HFFc6 (cell line): ENCODE measurements around the gene TRPV2. TPM values are rescaled to one million over a fixed set of nuclear protein-coding genes. Genes with fewer than 3 reads are reported as not detected.
A peak's percentile ranks its signal among the peaks of the same experiment; 100 is the strongest.

Experiments
- DNase-seq: peaks from one replicate; pipeline ENCODE4 v3.0.0-alpha.2; 2018
- H3K27ac Mint-ChIP-seq: 2 replicates; pipeline ENCODE4 v1.8.0; 2020; ENCODE audit warnings: mild to moderate bottlenecking, mixed read lengths
- H3K27me3 Mint-ChIP-seq: 2 replicates; pipeline ENCODE4 v1.8.0; 2021; ENCODE audit warnings: mild to moderate bottlenecking, moderate library complexity, mixed read lengths; ENCODE audit not compliant: insufficient read depth
- H3K36me3 Mint-ChIP-seq: 2 replicates; pipeline ENCODE4 v1.8.0; 2021; ENCODE audit warnings: low read depth, mixed read lengths
- H3K4me1 Mint-ChIP-seq: 2 replicates; pipeline ENCODE4 v1.8.0; 2020; ENCODE audit warnings: low read depth, mixed read lengths
- H3K4me3 Mint-ChIP-seq: 2 replicates; pipeline ENCODE4 v1.8.0; 2020; ENCODE audit warnings: mild to moderate bottlenecking, moderate library complexity, mixed read lengths
- H3K9me3 Mint-ChIP-seq: 2 replicates; pipeline ENCODE4 v1.8.0; 2020; ENCODE audit warnings: mild to moderate bottlenecking, mixed read lengths
- total RNA-seq, 6 experiments: library from RNA; stranded (reverse); fragmentation: NEBNext Ultra II Directional; extraction: Animal tissue kit (Norgen Biotek cat#: 25700); gene quantifications; 2 replicates in 1 of 6; 3 replicates in 5 of 6; pipeline ENCODE4 v1.2.3, GENCODE V29; 2021
- TF ChIP-seq, protein P1 (sequence below): fragments of 200-600 bp; sonication (generic); IDR thresholded peaks from 2 replicates; pipeline ENCODE4 v1.5.0; 2021; ENCODE audit warnings: antibody characterized with exemption, mild to moderate bottlenecking

The TRPV2 gene
- total RNA-seq, 6 experiments from 2014 or later: 2.9 to 19.5 (median 18.1) TPM

DNA sequence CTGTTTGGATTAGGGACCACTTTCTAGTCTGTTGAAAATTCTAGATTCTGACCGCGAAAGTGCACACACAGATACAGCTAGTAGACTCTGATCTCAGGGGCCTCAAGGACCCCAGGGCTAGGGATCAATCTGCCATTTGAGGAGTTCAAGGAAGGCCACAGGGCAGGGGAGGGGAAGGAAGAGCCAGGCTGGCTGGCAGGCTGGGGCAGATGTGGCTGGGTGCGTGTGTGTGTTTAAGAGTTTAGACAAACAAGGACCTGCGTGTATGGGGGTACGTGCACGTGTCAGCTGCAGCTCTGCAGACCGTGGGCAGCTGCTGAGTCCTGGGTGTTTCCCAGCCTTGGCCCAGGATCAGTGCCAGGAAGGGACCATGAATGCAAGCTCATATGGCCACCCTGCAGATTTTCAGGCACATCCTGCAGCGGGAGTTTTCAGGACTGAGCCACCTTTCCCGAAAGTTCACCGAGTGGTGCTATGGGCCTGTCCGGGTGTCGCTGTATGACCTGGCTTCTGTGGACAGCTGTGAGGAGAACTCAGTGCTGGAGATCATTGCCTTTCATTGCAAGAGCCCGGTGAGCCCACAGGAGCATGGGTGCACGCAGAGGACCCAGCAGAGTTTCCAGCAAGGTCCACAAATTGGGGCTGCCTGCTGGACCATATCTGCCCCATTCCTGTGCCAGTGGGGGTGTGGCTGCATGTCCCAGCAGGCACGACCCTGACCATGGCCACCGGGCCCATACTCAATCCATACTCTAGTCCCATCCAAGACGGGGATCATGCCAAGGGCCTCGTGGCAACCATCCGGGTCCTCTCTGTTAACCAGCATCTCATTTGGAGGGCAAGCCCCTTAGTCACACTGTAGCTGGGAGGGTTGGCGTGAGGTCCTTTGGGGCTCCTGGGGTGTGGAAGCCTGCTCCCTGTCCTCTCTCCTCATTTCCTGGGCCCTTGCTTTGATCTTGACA is 10.6 kb downstream of the TRPV2 start:
- Mint-ChIP-seq H3K4me1 (peaks cover under 1% of the 10 kb centered on the region; the same call in 1 of the 2 replicates), H3K4me3 (no peak overlapping the region)

DNA sequence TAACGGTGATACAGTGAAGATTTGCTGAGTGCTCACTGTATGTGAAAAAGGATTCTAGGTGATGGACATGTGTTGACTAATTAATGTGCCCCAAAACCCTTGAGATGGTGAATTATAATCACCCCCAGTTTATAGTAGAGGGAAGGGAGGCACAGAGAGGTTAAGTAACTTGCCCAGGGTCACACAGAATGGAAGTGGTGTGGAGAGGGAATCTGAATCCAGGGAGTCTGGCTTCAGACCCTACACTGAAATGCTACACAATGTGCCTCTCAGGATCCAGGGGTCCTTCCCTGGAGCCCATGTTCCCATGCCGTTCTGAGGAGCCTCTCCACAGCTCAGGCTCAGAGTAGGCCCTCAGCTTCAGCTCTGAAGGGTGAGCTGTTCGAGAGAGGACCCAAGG is 11.6 kb downstream of the TRPV2 start:
- peaks cover 2% of the 10 kb centered on the region; the same call in 1 of the 2 replicates for H3K27me3 Mint-ChIP-seq
- H3K4me1 Mint-ChIP-seq: no peaks in the 10 kb centered on the region

More for the DNA sequence above, 10.6 kb downstream of the TRPV2 start:
- Mint-ChIP-seq H3K36me3 (no peaks in the 10 kb centered on the region), H3K27me3 (peaks cover 2% of the 10 kb centered on the region; the same call in 1 of the 2 replicates), H3K27ac (no peak overlapping the region), H3K9me3 (no peaks in the 10 kb centered on the region)
- no peak for DNase-seq
- TF ChIP-seq, protein P1, sequence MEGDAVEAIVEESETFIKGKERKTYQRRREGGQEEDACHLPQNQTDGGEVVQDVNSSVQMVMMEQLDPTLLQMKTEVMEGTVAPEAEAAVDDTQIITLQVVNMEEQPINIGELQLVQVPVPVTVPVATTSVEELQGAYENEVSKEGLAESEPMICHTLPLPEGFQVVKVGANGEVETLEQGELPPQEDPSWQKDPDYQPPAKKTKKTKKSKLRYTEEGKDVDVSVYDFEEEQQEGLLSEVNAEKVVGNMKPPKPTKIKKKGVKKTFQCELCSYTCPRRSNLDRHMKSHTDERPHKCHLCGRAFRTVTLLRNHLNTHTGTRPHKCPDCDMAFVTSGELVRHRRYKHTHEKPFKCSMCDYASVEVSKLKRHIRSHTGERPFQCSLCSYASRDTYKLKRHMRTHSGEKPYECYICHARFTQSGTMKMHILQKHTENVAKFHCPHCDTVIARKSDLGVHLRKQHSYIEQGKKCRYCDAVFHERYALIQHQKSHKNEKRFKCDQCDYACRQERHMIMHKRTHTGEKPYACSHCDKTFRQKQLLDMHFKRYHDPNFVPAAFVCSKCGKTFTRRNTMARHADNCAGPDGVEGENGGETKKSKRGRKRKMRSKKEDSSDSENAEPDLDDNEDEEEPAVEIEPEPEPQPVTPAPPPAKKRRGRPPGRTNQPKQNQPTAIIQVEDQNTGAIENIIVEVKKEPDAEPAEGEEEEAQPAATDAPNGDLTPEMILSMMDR: no peak

DNA sequence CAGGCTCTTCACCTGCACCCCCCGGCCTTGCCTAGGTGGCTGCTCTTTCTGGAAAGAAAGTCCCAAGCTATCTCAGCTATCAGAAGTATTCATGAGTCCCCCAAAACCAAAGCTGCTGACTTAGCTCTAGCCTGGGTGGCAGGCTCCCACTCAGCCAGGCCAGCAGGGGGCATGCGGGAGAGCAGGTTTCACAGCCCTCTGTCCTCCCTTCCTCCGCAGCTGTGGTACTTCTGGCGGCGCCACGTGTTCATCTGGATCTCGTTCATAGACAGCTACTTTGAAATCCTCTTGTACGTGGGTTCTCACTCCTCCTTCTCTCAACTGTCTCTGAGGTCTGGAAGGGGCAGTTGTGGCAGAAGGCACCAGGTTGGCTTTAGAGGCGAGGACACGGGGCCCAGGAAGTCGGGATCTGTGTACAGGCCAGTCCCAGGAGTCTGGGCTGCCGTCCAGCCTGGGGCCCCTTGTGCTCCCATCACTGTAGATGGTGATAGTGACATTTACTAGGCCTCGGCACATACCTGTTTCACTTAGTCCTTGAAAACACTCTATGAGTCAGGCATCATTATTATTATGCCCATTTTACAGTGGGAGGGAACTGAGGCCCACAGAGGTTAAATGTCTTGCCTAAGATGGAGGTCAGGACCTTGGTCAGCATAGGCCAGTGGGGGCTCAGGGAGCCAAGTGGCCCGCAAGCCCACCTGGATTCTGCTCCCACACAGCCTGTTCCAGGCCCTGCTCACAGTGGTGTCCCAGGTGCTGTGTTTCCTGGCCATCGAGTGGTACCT is 12.9 kb downstream of the TRPV2 start:
- Mint-ChIP-seq H3K4me3 (no peak overlapping the region), H3K27ac (0 out of 2 replicates have a peak overlapping the region, but pooled peaks have one; percentile 9), H3K4me1 (no peaks in the 10 kb centered on the region), H3K27me3 (peaks cover 2% of the 10 kb centered on the region; the same call in 1 of the 2 replicates), H3K36me3 (no peaks in the 10 kb centered on the region), H3K9me3 (no peaks in the 10 kb centered on the region)
- TF ChIP-seq, protein P1: peak; percentile 83
- peak; percentile 41 for DNase-seq

More for the DNA sequence above, 11.6 kb downstream of the TRPV2 start:
- Mint-ChIP-seq H3K36me3 (no peaks in the 10 kb centered on the region), H3K4me3 (no peak overlapping the region), H3K27ac (no peak overlapping the region), H3K9me3 (no peaks in the 10 kb centered on the region)
- no peak for DNase-seq
- TF ChIP-seq, protein P1: no peak

DNA sequence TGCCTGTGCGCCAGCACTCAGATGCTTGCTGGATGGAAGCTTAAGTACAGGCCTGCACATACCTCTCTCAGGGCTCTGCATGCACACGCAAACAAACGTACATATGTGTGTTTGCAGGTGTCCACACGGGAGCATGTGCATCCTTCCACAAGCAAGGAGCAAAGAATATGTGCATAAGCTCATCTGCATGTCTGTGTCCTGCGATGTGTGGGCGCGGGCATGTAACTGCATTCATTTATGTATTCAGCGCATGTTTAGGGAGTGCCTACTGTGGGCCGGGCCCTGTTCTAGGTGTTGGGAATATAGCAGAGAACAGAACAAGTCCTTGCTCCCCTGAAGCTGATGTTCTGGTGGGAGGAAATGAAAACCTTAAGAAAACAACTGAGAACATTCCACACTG is 13.7 kb downstream of the TRPV2 start:
- Mint-ChIP-seq H3K9me3 (no peaks in the 10 kb centered on the region), H3K4me1 (no peaks in the 10 kb centered on the region), H3K27ac (no peak overlapping the region), H3K36me3 (no peaks in the 10 kb centered on the region), H3K27me3 (peaks cover 2% of the 10 kb centered on the region; the same call in 1 of the 2 replicates), H3K4me3 (no peak overlapping the region)
- TF ChIP-seq, protein P1: no peak
- no peak for DNase-seq

DNA sequence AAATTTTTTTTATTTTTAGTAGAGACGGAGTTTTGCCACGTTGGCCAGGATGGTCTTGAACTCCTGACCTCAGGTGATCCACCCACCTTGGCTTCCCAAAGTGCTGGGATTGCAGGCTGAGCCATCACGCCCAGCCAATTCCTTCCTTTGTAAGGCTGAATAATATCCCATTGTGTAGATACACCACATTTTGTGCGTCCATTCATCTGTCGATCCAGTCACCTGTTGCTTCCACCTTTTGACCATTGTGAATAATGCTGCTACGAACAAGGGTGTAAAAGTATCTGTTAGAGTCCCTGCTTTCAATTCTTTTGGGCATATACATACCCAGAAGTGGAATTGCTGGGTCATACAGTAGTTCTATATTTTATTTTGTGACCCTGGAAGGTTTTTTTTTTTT is 15.3 kb downstream of the TRPV2 start:
- Mint-ChIP-seq H3K36me3 (no peaks in the 10 kb centered on the region), H3K4me3 (no peak overlapping the region), H3K9me3 (no peaks in the 10 kb centered on the region), H3K27me3 (peaks cover 2% of the 10 kb centered on the region), H3K27ac (no peak overlapping the region), H3K4me1 (no peaks in the 10 kb centered on the region)
- TF ChIP-seq, protein P1: no peak
- DNase-seq: no peak
